ENCODE results near the gene EYA4.

DNA sequence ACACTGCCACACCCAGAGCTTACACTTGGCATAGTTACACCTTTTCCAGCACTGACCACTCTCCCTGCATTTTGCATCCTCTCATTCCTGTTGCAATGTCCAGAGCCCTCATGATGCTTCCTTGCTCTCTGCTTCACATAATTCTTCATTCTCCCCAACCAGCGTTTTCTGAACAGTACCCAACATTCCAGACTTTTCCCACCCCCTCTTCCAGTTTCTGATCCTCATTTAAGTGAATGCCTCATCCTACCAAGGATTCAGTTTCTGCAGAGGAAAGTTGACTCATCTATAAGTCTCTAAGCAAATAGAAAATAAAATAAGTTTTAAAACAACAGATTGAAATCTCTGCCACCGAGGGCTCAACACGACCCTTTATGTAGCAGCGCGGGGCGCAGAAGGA lies 326.5 kb downstream of the EYA4 start:
- TF ChIP-seq GATA2 (CRISPR knock-in tag; IDR thresholded peaks at IDR 0.05), result no peak
- TF ChIP-seq, protein P1, sequence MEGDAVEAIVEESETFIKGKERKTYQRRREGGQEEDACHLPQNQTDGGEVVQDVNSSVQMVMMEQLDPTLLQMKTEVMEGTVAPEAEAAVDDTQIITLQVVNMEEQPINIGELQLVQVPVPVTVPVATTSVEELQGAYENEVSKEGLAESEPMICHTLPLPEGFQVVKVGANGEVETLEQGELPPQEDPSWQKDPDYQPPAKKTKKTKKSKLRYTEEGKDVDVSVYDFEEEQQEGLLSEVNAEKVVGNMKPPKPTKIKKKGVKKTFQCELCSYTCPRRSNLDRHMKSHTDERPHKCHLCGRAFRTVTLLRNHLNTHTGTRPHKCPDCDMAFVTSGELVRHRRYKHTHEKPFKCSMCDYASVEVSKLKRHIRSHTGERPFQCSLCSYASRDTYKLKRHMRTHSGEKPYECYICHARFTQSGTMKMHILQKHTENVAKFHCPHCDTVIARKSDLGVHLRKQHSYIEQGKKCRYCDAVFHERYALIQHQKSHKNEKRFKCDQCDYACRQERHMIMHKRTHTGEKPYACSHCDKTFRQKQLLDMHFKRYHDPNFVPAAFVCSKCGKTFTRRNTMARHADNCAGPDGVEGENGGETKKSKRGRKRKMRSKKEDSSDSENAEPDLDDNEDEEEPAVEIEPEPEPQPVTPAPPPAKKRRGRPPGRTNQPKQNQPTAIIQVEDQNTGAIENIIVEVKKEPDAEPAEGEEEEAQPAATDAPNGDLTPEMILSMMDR (IDR thresholded peaks at IDR 0.05), result no peak
- no peak for TF ChIP-seq SMC3 (IDR thresholded peaks at IDR 0.05; ENCODE audit: low read depth, low read length)
- no peak for TF ChIP-seq TAF1 (IDR thresholded peaks at IDR 0.05; ENCODE audit: borderline replicate concordance, low read depth, low read length)
- no peak for TF ChIP-seq RAD21 (IDR thresholded peaks at IDR 0.05; ENCODE audit: low read length)
- TF ChIP-seq EP300 (IDR thresholded peaks at IDR 0.05; ENCODE audit: borderline replicate concordance in 1 of 2, low read depth in 1 of 2, low read length in 1 of 2), result no peak
